HUES6 (cell line): ENCODE results near the gene TMEM220.

ENCODE experiments used
- H3K27ac ChIP-seq: 2 replicates; pipeline ENCODE4 v1.7.0; 2013; ENCODE audit warnings: low read depth, mild to moderate bottlenecking, low read length, inconsistent platforms
- H3K27me3 ChIP-seq: 2 replicates; pipeline ENCODE4 v1.6.1; 2013; ENCODE audit warnings: low read length; ENCODE audit not compliant: control insufficient read depth, insufficient read depth
- H3K36me3 ChIP-seq: 2 replicates; pipeline ENCODE4 v1.6.1; 2013; ENCODE audit warnings: low read length; ENCODE audit not compliant: control insufficient read depth, insufficient read depth
- H3K4me1 ChIP-seq: 2 replicates; pipeline ENCODE4 v1.6.1; 2013; ENCODE audit warnings: low read length; ENCODE audit not compliant: control insufficient read depth, insufficient read depth
- H3K4me3 ChIP-seq: 2 replicates; pipeline ENCODE4 v1.5.1; 2013; ENCODE audit warnings: low read depth, low read length
- H3K9ac ChIP-seq: one replicate; pipeline ENCODE4 v1.6.1; 2013; ENCODE audit warnings: mild to moderate bottlenecking, low read length
- H3K9me3 ChIP-seq: 2 replicates; pipeline ENCODE4 v1.6.1; 2013; ENCODE audit warnings: low read depth, low read length; ENCODE audit not compliant: control insufficient read depth, insufficient read depth

TMEM220 gene

DNA sequence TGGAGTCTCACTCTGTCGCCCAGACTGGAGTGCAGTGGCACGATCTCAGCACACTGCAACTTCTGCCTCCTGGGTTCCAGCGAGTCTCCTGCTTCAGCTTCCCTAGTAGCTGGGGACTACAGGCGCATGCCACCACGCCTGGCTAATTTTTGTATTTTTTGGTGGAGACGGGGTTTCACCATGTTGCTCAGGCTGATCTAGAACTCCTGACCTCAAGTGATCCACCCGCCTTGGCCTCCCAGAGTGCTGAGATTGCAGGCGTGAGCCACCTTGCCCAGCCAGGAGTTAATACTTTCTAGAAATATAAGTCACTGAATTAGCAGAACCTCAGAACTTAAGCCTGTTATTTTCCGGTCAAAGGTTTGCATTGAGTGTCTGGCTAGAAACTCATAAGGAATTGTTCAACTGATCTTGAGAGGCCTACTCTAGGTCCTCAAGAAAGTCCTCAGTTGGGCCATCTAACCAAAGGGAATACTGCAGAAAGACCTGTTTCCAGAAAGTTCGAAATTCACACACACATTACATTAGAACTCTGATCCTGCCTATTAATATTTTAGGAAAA, 1.4 kb downstream of the TMEM220 start:
- Histone ChIP-seq H3K27ac (no peak overlapping the region), H3K4me3 (no peak overlapping the region), H3K27me3 (no peaks in the 10 kb centered on the region), H3K36me3 (no peaks in the 10 kb centered on the region), H3K9me3 (no peaks in the 10 kb centered on the region), H3K4me1 (peaks cover 9% of the 10 kb centered on the region), H3K9ac (no peak overlapping the region)

DNA sequence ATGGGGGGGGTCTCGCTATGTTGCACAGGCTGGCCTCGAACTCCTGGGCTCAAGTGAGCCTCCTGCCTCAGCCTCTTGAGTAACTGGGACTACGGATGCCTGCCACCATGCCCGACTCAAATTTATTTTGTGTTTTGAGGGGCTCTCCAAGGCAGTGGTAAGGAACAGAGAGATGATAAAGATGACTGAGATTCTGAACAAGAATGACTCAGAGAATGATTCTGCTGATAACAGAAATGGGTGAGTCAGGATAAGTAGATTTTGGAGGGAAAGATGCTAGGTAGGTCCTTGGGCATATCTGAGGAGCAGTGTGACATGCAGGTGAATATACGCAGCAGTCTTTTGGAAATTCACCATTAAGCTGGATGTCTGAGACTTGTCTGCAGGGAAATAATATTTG, 2.6 kb downstream of the TMEM220 start:
- H3K9me3 ChIP-seq = no peaks in the 10 kb centered on the region
- H3K4me1 ChIP-seq = peaks cover 5% of the 10 kb centered on the region
- no peaks in the 10 kb centered on the region for H3K36me3 ChIP-seq
- no peaks in the 10 kb centered on the region for H3K27me3 ChIP-seq
- H3K27ac ChIP-seq = no peak overlapping the region
- H3K4me3 ChIP-seq = no peak overlapping the region
- H3K9ac ChIP-seq = no peak overlapping the region

DNA sequence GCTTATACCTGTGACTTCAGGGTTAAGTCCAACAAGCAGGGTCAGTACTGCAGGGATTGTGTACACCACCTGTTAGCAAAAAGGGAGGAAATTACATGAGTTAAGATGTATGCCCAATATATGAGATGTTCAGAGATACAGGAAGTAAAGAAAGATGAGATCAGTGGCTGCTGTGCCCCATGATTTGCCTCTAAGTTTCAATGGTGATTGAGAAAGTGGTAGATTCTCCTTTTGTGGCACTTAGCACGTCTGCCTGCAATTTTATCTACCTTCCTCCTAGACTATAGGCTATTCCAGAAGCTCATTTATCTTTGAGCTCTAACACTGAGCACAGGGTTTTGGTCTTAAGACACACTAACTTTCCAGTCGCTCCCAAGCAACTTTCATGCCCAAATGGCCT, 3.6 kb downstream of the TMEM220 start:
- Histone ChIP-seq H3K9me3 (no peaks in the 10 kb centered on the region), H3K4me3 (no peak overlapping the region), H3K4me1 (peaks cover under 1% of the 10 kb centered on the region), H3K27me3 (no peaks in the 10 kb centered on the region), H3K27ac (no peak overlapping the region), H3K36me3 (no peaks in the 10 kb centered on the region), H3K9ac (no peak overlapping the region)

DNA sequence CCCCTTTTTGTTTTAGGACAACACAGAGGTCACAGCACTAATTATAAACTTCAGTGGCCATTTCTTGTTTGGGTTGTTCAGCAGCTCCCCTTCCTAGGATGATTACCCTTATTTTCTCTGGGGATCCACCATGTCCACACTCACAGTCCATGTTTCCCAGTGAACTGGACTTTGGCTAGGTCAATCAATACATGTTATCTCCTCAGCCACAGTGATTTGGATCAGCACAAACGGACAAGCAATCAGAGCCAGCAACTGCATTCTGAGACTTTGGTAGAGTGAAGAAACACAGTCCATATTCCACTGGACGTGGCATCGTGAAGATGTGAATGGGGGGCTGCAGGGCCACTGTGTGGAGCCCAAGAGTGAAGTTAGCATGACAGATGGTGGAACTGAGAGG, 4.6 kb downstream of the TMEM220 start:
- H3K27me3 ChIP-seq = no peaks in the 10 kb centered on the region
- H3K36me3 ChIP-seq = no peaks in the 10 kb centered on the region
- no peaks in the 10 kb centered on the region for H3K9me3 ChIP-seq
- no peak overlapping the region for H3K27ac ChIP-seq
- H3K4me3 ChIP-seq = no peak overlapping the region
- no peak overlapping the region for H3K9ac ChIP-seq
- no peaks in the 10 kb centered on the region; the same call in 1 of the 2 replicates for H3K4me1 ChIP-seq

DNA sequence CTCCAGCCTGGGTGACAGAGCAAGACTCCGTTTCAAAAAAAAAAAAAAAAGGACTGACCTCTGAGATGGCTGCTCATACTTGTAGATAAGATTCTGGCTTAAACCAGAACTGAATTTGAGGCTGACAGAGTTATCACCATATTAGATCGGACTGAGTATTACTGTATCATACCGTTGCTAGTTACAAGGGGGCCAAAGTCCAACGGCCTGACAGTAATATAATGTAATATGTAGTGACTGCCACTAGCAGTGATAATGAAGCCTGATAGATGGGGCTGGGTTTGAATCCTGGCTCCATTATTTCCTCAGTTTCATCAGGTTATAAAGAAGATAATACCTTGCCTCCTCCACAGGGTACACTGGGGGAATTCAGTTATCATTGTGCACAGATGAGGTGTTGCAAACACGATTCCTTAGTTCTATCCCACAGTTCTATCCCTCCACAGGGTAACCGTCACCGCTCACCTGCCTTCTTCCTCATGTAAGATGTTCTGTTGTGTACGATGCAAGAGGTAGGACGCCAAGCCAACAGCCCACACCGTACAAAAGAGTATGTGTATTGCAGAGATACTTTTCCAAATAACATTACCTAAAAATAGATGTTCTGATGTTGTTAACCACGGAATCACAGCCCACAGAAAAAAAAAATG, 5.2 kb downstream of the TMEM220 start:
- no peaks in the 10 kb centered on the region for H3K27me3 ChIP-seq
- no peaks in the 10 kb centered on the region for H3K9me3 ChIP-seq
- H3K27ac ChIP-seq = no peak overlapping the region
- H3K9ac ChIP-seq = no peak overlapping the region
- no peaks in the 10 kb centered on the region for H3K36me3 ChIP-seq
- no peaks in the 10 kb centered on the region; the same call in 1 of the 2 replicates for H3K4me1 ChIP-seq
- no peak overlapping the region for H3K4me3 ChIP-seq

DNA sequence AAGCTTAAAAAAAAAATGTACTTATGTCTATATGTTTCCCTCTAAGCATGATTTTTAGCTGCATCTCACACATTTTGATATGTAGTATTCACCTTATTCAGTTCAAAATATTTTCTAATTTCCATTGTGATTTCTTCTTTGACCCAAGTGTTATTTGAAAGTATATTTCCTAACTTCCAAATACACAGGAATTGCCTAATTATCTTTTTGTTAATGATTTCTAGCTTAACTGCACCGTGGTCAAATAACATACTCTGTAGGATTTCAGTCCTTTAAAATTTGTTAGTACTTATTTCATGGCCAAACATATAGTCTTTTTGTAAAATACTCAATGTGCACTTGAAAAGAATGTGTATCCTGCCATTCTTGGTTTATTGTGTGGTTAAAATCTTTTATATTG, 11.3 kb downstream of the TMEM220 start:
- no peak overlapping the region for H3K9ac ChIP-seq
- H3K27me3 ChIP-seq = no peaks in the 10 kb centered on the region
- H3K36me3 ChIP-seq = no peaks in the 10 kb centered on the region
- H3K9me3 ChIP-seq = no peaks in the 10 kb centered on the region
- no peak overlapping the region for H3K4me3 ChIP-seq
- H3K4me1 ChIP-seq = no peaks in the 10 kb centered on the region
- H3K27ac ChIP-seq = no peak overlapping the region

DNA sequence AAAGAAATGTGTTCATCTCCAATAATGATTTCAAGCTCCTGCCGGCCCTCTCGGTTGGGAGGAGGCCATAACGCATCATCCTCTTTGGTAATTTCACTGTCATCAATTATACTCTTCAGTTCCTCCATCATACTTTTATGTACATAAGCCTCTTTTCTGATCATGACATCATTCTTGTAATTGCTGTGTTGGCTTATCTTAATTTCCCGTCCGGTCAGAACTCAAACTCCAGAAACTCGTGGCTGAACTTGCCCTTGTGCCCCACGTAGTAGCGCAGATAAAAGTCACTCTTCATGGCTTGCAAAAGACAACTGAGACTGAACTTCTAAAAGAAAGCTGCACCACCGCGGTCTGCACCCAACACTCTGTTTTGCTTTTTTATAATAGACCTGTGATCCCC, 13.6 kb downstream of the TMEM220 start:
- Histone ChIP-seq H3K27me3 (no peaks in the 10 kb centered on the region), H3K9ac (no peak overlapping the region), H3K36me3 (peaks cover 14% of the 10 kb centered on the region), H3K9me3 (no peaks in the 10 kb centered on the region), H3K4me1 (no peaks in the 10 kb centered on the region), H3K4me3 (no peak overlapping the region), H3K27ac (no peak overlapping the region)

DNA sequence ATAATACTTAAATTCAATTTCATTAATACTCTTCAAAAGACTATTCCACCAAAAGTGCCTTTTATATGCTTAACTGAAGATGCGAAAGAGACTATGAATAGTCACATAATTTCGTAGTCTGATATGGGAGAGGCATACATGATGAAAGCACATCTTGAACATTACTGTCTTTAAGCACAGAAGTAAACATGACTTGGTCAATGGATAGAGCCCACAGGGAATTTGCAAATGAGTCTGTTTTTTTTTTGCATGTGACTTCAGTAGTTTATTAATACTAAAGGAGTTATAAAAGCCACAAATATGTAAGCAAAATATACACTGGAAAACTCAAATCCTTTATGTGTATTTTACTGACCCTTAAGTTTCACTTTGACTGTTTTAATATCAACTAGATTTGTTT, 16.5 kb downstream of the TMEM220 start:
- Histone ChIP-seq H3K27me3 (no peaks in the 10 kb centered on the region), H3K4me3 (no peak overlapping the region), H3K9ac (no peak overlapping the region)

DNA sequence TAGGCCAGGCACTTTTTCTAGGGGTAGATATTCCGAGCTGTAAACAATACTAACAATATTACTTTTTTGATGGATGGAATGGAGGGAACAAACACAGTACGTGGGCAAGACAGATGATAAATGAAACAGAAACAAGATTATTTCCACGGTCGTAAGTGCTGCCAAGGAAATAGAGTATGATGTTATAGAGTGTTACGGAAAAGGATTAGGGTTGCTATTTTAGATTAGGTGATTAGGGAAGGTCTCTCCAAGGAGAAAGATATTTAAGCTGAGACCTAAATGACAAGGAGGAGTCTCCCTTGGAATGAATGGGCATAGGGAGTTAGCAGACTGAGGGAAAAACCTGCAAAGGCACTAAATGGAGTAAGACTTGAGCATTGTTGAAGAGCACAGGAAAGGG, 24.1 kb downstream of the TMEM220 start:
- peaks cover 55% of the 10 kb centered on the region for H3K36me3 ChIP-seq
- H3K4me3 ChIP-seq = no peak overlapping the region

More for the DNA sequence above, 16.5 kb downstream of the TMEM220 start:
- Histone ChIP-seq H3K36me3 (peaks cover 40% of the 10 kb centered on the region), H3K9me3 (no peaks in the 10 kb centered on the region), H3K4me1 (no peaks in the 10 kb centered on the region), H3K27ac (no peak overlapping the region)

DNA sequence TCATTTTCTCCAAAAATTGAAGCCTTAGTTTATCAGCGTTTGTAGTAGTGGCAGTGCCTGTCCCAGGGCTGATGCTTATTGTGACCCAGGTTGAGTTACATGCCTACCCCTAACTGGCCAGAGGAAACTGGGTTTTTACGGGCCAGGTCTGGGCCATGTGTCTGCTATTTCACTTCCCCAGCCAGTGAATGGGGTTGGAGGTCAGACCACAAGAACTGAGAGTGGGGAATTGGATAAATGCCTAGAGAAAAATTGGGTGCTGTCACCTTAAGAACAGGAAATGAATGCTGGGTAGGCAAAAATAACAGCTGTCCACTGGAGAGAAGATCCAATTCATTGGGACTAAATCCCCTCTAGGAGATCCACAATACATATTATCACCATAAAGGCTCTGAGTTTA, 27.2 kb downstream of the TMEM220 start:
- Histone ChIP-seq H3K36me3 (peaks cover 29% of the 10 kb centered on the region), H3K27ac (no peak overlapping the region), H3K9ac (no peak overlapping the region), H3K27me3 (no peaks in the 10 kb centered on the region), H3K4me1 (no peaks in the 10 kb centered on the region), H3K9me3 (no peaks in the 10 kb centered on the region), H3K4me3 (no peak overlapping the region)

More for the DNA sequence above, 24.1 kb downstream of the TMEM220 start:
- H3K9me3 ChIP-seq = no peaks in the 10 kb centered on the region
- no peak overlapping the region for H3K9ac ChIP-seq
- H3K27me3 ChIP-seq = no peaks in the 10 kb centered on the region
- no peak overlapping the region for H3K27ac ChIP-seq
- H3K4me1 ChIP-seq = no peaks in the 10 kb centered on the region

DNA sequence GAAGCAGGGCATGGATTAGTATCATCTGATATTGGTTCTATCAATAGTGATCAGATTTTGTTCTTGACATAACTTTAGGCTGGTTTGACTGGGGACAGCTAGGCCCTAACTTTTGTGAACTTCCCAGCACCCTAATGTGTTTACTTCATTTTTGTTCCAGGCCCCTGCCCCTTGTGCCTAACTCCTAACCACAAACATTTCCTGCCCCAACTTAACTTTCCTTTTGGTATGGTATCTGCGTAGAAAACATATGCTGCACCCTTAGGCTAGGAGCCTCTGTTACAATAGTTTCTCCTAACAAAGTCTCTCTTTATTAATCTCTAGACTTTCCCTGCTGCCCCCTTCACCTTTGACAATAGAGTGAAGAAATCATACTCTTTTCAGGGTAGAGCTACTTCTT, 30.0 kb downstream of the TMEM220 start:
- no peaks in the 10 kb centered on the region for H3K9me3 ChIP-seq
- no peak overlapping the region for H3K4me3 ChIP-seq
- no peak overlapping the region for H3K27ac ChIP-seq
- no peaks in the 10 kb centered on the region for H3K27me3 ChIP-seq
- peaks cover 11% of the 10 kb centered on the region for H3K36me3 ChIP-seq
- no peak overlapping the region for H3K9ac ChIP-seq
- no peaks in the 10 kb centered on the region for H3K4me1 ChIP-seq
